Hepatocyte (in vitro differentiated cells): ENCODE results near the gene MICAL2.

Source experiments
- CTCF ChIP-seq: fragments of 200-600 bp; sonication (generic); IDR thresholded peaks from 2 replicates; pipeline ENCODE4 v1.5.1; 2016; ENCODE audit warnings: antibody characterized with exemption, mild to moderate bottlenecking; ENCODE audit not compliant: poor library complexity
- EZH2 ChIP-seq: fragments of 200-600 bp; sonication (generic); IDR thresholded peaks from 2 replicates; pipeline ENCODE4 v1.6.1; 2016; ENCODE audit warnings: antibody characterized with exemption, mild to moderate bottlenecking, borderline replicate concordance

DNA sequence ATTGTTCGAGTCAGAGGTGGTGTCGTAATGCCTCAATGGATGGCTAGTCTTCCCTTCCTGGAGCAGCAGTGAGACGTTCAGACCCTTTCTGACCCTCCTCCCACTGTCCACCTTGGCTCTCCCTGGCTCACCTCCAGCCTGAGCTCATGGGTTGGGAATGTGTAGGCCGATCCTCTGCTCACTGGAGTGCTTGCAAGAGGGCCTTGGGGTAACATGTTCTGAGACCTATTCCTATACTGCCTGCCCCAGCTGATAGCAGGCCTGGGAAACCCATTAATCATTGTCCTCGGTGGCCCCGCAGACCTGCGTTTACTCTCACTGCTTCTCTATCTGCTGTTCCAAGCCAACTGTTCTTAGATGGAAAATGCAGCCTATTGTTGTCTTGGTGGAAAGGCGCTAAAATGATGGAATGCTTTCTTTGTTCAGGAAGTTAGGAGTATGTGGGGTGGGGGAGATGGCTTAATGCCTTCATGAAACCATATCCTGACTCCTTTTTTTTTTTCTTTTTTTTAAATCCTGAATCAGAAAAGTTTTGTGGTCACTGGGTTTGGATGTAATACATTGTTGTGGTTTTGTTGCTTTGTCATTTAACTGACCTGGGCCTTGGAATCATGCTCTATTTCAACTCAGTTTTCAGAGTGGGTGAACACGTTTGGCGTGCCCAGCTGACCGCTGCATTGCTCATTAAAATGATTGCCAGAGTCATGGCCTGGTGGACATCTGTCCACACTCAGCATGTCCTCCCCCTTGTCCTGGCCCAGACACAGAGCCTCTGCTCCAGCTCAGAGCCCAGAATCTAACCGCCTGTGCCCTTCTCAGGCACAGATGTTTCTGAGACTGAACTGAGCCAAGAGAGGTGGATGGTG lies 72.5 kb downstream of the MICAL2 start:
- no peak for TF ChIP-seq CTCF
- TF ChIP-seq EZH2, result no peak
